ENCODE measurements around the gene CPTP.

CPTP gene

GRCh38 chr1:1304331-1305299, 20.0 kb upstream of the CPTP start:
- TF ChIP-seq, protein P1, sequence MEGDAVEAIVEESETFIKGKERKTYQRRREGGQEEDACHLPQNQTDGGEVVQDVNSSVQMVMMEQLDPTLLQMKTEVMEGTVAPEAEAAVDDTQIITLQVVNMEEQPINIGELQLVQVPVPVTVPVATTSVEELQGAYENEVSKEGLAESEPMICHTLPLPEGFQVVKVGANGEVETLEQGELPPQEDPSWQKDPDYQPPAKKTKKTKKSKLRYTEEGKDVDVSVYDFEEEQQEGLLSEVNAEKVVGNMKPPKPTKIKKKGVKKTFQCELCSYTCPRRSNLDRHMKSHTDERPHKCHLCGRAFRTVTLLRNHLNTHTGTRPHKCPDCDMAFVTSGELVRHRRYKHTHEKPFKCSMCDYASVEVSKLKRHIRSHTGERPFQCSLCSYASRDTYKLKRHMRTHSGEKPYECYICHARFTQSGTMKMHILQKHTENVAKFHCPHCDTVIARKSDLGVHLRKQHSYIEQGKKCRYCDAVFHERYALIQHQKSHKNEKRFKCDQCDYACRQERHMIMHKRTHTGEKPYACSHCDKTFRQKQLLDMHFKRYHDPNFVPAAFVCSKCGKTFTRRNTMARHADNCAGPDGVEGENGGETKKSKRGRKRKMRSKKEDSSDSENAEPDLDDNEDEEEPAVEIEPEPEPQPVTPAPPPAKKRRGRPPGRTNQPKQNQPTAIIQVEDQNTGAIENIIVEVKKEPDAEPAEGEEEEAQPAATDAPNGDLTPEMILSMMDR (IDR thresholded peaks at IDR 0.05; ENCODE audit: low read depth, low read length) = no peak
- peak overlapping the region; percentile 87 for H3K4me3 ChIP-seq (ENCODE audit: low read depth, low read length)

GRCh38 chr1:1305300-1306069, 19.1 kb upstream of the CPTP start:
- peak overlapping the region; percentile 87 for H3K4me3 ChIP-seq (ENCODE audit: low read depth, low read length)

GRCh38 chr1:1306070-1306660, 18.4 kb upstream of the CPTP start:
- H3K4me3 ChIP-seq (ENCODE audit: low read depth, low read length) = peak overlapping the region; percentile 87
- TF ChIP-seq, protein P1 (IDR thresholded peaks at IDR 0.05; ENCODE audit: low read depth, low read length) = no peak

More at GRCh38 chr1:1305300-1306069, 19.1 kb upstream of the CPTP start:
- TF ChIP-seq, protein P1 (IDR thresholded peaks at IDR 0.05; ENCODE audit: low read depth, low read length) = no peak

DNA sequence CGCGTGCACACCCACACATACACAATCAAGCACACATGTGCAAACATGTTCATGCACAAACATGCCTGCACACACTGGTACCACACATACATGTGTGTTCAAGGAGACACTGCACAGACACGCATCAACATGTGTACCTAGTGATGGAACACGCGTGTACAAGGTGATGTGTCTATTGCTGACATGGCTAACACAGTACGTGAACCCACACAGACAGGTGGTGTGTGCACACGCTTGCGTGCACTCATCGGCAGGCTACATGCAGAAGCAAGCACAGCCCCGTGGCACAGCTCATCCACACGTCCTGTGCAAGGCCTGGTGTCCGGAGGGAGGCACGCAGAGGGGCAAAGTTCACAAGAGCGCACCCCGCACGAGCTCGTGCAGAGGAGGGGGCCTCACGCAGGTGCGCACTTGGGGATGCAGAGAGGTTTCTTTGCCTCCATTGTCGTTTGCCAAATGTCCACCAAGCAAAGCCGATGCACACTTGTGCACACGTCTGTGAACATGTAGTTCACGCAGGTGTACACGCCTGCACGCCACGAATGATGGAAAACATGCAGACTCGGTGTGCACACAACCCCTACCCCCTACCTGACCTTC, 17.8 kb upstream of the CPTP start:
- TF ChIP-seq, protein P1 (IDR thresholded peaks at IDR 0.05; ENCODE audit: low read depth, low read length) = no peak
- peak overlapping the region; percentile 87 for H3K4me3 ChIP-seq (ENCODE audit: low read depth, low read length)

GRCh38 chr1:1307261-1307922, 17.2 kb upstream of the CPTP start:
- peak overlapping the region; percentile 87 for H3K4me3 ChIP-seq (ENCODE audit: low read depth, low read length)
- TF ChIP-seq, protein P1 (IDR thresholded peaks at IDR 0.05; ENCODE audit: low read depth, low read length) = no peak

- H3K4me3 ChIP-seq (ENCODE audit: low read depth, low read length) = peak within 1 kb of the TSS; percentile 87
- TF ChIP-seq, protein P1 (IDR thresholded peaks at IDR 0.05; ENCODE audit: low read depth, low read length) = no peak
Observed at GRCh38 chr1:1307923-1308755, 16.5 kb upstream of the CPTP start, which contains the start of the genes ACAP3 and PUSL1. ACAP3 (minus strand) TSS chr1:1307930; CDS start chr1:1307815, 115 bp downstream. PUSL1 (plus strand) TSS chr1:1308597; CDS start chr1:1308644, 47 bp downstream.

All from WI38 (cell line).